NCI-H1436 (cell line): ENCODE results near the gene ZRANB2.

Experiments used
- DNase-seq: peaks from one replicate; lab custom pipeline; 2025; lab: John Stamatoyannopoulos, UW

ZRANB2 gene

DNA sequence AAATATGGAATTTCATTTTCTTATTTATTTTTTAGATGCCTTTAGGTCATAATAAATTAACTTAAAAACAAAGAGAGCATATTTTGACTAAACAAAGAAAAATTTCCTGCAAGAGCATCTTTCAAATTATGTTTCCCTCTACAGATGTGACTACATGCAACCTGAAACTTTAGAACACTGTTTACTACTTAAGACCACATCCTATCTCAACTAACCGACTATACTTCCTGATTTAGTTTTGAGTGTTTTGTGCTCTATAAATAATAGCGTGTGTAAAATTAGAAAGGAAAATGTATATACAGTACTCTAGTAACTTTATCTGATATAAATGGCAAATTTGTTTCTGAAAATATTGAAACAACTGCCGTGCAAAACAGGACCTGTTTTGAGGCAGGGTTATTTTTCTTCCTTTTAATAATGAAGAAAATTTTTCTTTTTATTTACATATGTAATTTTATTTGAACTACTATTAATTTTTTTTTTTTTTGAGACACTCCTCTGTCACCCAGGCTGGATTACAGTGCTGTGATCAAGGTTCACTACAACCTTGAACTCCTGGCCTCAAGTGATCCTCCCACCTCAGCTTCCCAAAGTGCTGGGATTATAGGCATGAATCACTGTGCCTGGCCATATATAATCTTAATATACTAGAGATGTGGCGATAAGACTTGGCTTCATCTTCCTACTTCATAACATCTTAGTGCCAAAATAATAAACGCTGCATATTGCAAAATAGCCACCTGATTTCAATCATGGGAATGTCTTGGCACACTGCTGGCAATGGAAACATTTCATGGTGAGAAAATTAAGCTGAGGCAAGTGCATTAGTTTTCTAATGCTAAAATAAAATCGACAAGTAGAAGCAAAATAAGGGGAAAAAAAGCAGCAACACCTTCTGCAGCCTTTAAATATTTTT, 12.3 kb downstream of the ZRANB2 start:
- no peak for DNase-seq

- no peak for DNase-seq
Observed at GRCh38 chr1:71054791-71055190, 26.0 kb downstream of the ZRANB2 start.

DNA sequence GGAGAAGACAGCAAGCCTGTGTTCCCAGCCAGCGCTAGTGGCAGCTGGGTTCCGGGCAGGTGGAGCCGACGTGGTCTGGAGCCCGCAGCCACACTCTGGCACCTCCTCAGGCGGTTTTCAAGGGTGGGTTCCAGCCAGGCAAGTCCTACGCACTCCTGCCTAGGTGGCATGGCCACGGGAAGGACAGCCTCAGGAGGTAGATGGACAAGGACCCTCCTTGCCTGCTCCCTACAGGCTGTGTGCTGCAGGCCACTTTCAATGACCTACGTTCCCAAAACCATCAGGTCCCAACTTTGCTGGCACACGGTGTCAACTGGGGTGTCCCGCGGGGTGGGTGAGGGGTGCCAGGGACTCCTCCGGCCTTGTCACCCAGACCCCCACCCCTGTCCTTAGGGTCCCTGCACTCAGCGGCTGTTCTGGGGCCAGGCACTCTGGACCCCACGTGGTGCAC, 26.5 kb downstream of the ZRANB2 start:
- DNase-seq: no peak

DNA sequence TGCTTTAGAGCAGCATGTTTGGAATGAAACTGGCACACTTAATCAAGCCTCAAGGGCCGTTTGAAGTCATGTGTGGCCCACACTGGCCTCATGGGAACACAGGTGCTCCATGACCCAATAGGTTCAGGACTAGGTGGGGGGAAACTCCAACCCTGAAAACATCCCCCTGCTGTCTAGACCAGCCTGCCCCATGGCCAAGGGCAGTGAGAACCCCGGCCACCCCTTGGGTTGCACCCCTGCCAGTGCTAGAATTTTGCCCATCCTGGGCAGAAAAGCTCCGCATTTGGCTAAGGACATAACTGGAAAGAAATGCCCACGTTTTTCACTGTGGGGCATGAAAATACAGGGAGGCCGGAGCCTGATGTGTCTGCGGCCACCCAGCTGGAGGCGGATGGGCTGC, 27.1 kb downstream of the ZRANB2 start:
- no peak for DNase-seq

DNA sequence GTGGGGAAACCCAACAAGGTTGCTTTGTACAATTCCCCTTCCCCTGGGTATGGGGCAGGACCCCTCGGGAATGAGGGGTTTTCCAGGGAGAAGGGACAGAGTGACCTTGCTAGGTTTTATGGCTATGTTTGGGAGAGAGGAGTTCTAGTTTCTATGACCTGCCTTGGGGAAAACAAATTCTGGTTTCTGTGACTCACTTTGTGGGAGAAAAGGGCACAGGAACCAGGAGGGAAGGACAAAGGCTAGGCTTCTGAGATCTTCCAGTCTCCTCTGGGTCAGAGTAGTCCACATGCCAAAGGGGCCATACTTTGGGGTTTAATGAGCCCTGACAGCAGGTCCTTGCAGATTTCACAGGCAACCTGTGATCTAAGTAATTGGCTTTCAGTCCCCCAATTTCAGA, 27.7 kb downstream of the ZRANB2 start:
- DNase-seq: no peak

GRCh38 chr1:71049951-71050598, 30.8 kb downstream of the ZRANB2 start:
- peak; percentile 50 for DNase-seq

DNA sequence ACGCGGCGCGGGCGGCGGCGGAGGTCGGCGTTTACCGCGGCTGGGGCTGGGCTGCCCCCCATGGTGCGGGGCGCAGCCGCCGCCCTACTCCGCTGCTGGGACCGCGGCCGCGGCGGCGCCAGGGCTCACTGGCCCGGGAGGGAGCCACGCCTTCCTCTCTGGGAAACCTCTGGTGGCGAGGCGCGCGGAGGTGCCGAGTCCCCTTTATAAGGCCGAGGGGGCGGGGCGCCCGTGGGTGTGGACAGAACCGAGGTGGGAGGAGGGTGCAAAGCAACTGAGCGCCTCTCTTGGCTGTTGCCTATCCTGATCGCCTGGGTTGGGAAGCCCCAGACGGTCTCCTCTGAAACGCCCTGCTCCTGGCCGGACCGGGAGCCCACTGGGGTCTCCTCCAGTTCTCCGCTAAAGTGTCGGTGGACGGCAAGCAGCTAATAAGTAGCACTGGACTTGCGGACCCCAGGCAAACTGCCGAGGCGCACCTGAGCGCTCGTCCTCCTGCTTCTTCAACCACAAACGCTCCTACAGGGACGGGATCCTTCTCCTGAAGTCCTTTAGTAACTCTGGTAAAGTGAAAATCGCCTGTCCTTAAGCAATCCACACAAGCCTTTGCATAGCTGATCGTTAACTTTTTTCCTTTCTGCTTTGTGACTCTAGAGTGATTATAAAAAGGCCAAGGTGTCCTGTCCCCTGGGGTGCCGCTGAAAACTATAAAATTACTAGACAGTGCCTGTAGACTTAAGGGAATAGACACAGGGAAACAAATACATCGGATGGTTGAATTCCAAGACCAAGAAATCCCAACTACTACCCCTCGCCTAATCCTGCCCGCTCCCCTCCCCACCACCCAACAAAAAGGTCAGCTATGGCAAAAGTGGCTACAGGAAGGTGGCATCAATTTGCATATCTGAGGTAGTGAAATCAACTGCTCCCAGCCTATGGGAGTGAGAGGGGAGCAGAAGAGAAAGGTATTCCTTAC, 32.9 kb downstream of the ZRANB2 start, which contains the start of gene PTGER3:
TSS of gene PTGER3 (minus strand) at position 182 of the 973 bp plus-strand sequence. CDS start 239 bp downstream, outside the sequence.
- DNase-seq: peak; percentile 63

GRCh38 chr1:71046891-71047634, 33.8 kb downstream of the ZRANB2 start:
- DNase-seq: no peak

GRCh38 chr1:71045463-71046028, 35.3 kb downstream of the ZRANB2 start:
- DNase-seq: no peak

- no peak for DNase-seq
Observed at GRCh38 chr1:71044833-71045232, 36.0 kb downstream of the ZRANB2 start.

- no peak for DNase-seq
Observed at GRCh38 chr1:71043065-71043464, 37.8 kb downstream of the ZRANB2 start.

DNA sequence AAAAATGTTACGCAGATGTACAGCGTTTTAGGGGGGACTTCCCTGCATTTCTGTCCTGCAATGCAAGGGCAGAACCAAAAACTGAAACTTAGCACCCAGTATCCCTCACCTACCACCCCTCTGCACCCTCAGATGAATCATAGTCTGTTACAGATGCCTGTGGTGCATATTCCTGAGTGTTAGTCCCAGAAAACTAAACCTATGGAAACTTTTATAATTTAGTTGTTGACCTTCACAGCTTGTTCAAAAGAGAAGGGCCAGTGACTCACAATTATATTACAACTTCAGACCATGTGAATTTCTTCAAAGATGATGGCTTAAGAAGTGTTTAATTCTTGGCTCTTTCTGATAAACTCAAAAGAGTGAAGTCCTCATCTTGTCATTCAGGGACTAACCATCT, 39.0 kb downstream of the ZRANB2 start:
- no peak for DNase-seq

DNA sequence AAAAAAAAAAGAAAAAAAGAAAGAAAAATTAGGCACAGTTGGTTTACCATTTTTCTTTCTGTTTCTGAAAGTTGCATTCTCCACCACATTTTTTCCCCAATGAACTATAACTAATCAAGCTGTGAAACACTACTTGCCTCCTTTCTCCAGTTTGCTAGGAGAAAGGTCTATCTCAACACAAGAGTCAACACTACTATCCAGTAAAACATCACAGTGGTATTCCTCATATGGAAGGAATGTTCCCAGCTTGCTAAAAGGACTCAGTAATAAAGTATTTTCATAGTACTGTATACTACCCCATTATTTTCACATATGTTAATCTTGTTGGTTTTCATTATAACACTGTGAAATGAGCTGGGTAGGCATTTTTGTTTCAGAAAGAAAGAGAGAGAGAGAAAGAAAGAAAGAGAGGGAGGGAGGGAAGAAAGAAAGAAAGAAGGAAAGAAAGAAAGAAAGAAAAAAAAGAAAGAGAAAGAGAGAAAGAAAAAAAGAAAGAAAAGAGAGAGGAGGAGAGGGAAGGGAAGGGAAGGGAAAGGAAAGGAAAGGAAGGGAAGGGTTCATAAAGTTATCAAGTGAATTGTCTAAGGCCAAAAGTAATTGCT, 41.1 kb downstream of the ZRANB2 start:
- no peak for DNase-seq

GRCh38 chr1:71038942-71039341, 41.9 kb downstream of the ZRANB2 start:
- no peak for DNase-seq

GRCh38 chr1:71037829-71038620, 42.8 kb downstream of the ZRANB2 start:
- DNase-seq: no peak

- DNase-seq: no peak
Observed at GRCh38 chr1:71037066-71037465, 43.8 kb downstream of the ZRANB2 start.

- no peak for DNase-seq
Observed at GRCh38 chr1:71033136-71033535, 47.7 kb downstream of the ZRANB2 start.

DNA sequence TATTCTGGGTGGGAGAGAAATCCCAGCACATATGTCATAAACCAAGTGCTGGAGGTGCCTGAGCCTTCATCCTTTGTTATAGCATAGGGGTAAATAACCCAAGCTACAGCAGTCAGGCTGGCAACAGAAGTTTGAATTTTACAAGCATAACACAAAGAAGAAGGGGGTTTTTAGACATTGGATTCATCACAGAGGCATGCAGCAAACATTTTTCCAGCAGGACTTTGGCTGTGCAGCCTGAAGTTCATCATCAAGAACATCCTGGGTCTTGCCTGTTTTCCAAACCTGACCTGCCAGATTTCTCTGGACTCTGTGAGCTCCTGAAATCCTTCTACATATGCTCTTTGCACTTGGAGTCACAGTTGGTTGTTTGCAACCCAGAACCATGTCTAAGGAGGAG, 49.4 kb downstream of the ZRANB2 start:
- no peak for DNase-seq

GRCh38 chr1:71030026-71030425, 50.8 kb downstream of the ZRANB2 start:
- DNase-seq: no peak

DNA sequence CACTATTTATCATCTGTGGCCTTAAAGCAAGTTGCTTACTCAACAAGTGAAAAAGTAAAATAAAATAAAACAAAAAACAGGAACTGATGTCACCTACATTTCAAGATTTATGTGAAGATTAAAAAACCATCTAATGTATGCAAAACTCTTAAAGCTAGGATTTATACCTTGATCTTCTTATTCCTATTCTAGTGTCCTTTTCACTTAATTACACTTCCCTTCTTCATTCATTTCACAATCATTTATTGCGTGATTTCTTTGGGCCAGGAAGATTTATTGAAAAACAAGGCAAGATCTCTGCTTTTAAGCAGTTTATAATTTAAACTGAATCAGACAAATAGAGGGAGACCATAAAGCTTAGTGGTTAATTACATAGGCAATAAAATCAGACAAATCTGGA, 51.9 kb downstream of the ZRANB2 start:
- DNase-seq: no peak
